Measurements from ENCODE around the gene EPN1. TPM values are rescaled to one million over a fixed set of nuclear protein-coding genes. Genes with fewer than 3 reads are reported as not detected.

The EPN1 gene
- total and polyA plus RNA-seq, 2 of the 13 experiments (the other 11 are each of a cell fraction or from before 2014, with no cell fraction given): 28.9 to 31.7 TPM

DNA sequence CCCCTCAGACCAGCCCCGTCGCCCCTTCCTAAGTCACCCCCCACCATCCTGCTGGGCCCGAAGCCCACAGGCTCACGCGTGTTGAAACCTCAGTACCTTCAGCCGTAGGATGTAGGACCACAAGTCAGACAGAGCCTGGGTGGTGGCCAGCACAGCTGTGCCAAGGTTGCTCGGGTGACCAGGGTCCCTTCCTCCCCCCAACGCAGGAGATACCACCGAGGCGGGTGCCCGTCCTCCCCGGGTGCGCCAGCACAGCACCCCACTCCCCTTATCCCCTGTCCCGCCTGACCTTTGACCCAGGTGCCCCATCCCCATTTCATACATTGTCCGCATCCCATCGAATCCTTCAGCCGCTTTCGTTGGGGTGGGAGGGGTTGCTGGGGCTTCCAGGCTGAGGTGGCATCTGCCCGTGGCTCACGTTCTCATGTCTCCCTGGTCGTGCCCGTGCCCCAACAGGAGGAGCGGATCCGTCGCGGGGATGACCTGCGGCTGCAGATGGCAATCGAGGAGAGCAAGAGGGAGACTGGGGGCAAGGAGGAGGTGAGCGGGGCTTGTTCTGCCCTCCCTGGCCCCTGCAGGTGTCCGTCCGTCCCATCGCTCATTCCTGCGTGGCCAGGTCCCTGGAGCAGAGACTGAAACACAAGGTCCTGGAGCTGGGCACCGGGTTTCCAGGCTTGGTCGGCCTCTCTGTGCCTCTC, 14.5 kb downstream of the EPN1 start (continued):
- TF ChIP-seq KAT8 (CRISPR knock-in tag; IDR thresholded peaks at IDR 0.05): no peak
- no peak for TF ChIP-seq HIVEP1 (CRISPR knock-in tag; IDR thresholded peaks at IDR 0.05)
- no peak for TF ChIP-seq FOXP4 (CRISPR knock-in tag; IDR thresholded peaks at IDR 0.05)
- no peak for TF ChIP-seq ZNF121 (CRISPR knock-in tag; IDR thresholded peaks at IDR 0.05)
- TF ChIP-seq SIN3A (IDR thresholded peaks at IDR 0.05; ENCODE audit: borderline replicate concordance, low read depth, low read length): no peak
- TF ChIP-seq RARA (CRISPR knock-in tag; IDR thresholded peaks at IDR 0.05): no peak
- TF ChIP-seq SALL2 (CRISPR knock-in tag; IDR thresholded peaks at IDR 0.05): no peak
- TF ChIP-seq SMAD3 (CRISPR knock-in tag; IDR thresholded peaks at IDR 0.05): no peak
- no peak for TF ChIP-seq CENPT (CRISPR knock-in tag; IDR thresholded peaks at IDR 0.05; ENCODE audit: low read depth)
- TF ChIP-seq TAF15 (IDR thresholded peaks at IDR 0.05; ENCODE audit: low read depth, low read length, poor library complexity, severe bottlenecking): no peak
- no peak for TF ChIP-seq ZSCAN29 (CRISPR knock-in tag; conservative IDR thresholded peaks at IDR 0.05)

DNA sequence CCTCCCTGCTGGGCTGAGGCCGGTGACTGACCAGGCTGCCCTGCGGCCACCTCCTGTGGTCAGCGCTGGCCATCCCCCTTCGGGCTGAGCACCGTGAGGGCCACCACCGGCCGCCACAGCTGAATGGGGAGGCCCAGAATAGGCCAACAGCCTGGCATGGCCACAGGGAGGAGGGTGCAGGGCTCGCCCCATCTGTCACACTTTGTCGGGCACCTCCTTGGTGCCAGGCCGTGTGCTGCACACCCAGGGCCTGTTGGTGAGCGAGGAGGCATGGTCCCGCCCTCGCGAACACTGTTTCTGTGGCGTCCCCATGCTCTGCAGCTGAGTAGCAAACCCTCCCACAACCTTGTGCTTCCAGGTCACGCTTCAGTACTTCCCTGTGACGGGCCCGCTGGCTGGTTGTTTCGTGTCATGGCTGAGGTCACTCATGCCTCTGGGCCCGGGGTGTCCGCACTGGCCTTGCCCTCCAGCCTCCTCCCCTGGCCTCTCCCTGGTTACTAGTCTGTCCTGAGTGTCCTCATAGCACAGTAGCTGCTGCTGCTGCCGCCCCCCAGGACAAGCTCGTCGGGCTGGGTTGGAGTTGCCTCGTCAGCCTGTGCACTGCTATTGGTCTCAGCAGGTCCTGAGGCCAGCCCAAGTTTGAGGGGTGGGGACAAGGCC, 15.2 kb downstream of the EPN1 start:
- in situ Hi-C loops (cut with HindIII; ENCODE audit: extremely low pct_ligation_motif_present, low pct_unique_long_range_greater_than_20kb): no loop called here
- peaks cover 23 to 65% of the 10 kb centered on the region in 2 experiments; a peak in 4 of 5 replicates for H3K36me3 ChIP-seq (replicated peaks in 1 of 2; ENCODE audit: control insufficient read depth in 1 of 2, insufficient read depth in 2 of 2, low read length in 2 of 2)
- no peak overlapping the region for H2AFZ ChIP-seq (ENCODE audit: low read length)
- ATAC-seq (no peak), DNase-seq (ENCODE audit: low spot score) (no peak), FAIRE-seq (no peak)
- H3K27ac ChIP-seq (ENCODE audit: extremely low read length, insufficient read depth, low read length): no peak overlapping the region
- no peak overlapping the region for H3K4me3 ChIP-seq (replicated peaks in 1 of 3; ENCODE audit: insufficient read depth in 1 of 3, low read depth in 2 of 3, low read length in 3 of 3)
- TF ChIP-seq, protein P1, sequence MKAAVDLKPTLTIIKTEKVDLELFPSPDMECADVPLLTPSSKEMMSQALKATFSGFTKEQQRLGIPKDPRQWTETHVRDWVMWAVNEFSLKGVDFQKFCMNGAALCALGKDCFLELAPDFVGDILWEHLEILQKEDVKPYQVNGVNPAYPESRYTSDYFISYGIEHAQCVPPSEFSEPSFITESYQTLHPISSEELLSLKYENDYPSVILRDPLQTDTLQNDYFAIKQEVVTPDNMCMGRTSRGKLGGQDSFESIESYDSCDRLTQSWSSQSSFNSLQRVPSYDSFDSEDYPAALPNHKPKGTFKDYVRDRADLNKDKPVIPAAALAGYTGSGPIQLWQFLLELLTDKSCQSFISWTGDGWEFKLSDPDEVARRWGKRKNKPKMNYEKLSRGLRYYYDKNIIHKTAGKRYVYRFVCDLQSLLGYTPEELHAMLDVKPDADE (CRISPR knock-in tag; IDR thresholded peaks at IDR 0.05): no peak
- TF ChIP-seq ZNF282 (IDR thresholded peaks at IDR 0.05; ENCODE audit: partially characterized antibody) (no peak), ZNF547 (CRISPR knock-in tag; IDR thresholded peaks at IDR 0.05) (no peak), HOXA5 (CRISPR knock-in tag; IDR thresholded peaks at IDR 0.05) (no peak), ZNF691 (CRISPR knock-in tag; IDR thresholded peaks at IDR 0.05; ENCODE audit: borderline replicate concordance, low read depth) (no peak), ZNF567 (CRISPR knock-in tag; IDR thresholded peaks at IDR 0.05; ENCODE audit: borderline replicate concordance) (no peak)
- ChIA-PET CTCF (ENCODE audit: low intra/inter-chr PET ratio, low total read pairs) (no interaction called here), POLR2A (no interaction called here)
- no peak overlapping the region for H3K9ac ChIP-seq (ENCODE audit: insufficient read depth, low read depth, low read length)
- peaks cover 12% of the 10 kb centered on the region for H3K79me2 ChIP-seq (ENCODE audit: insufficient read depth, low read length)
- 100% methylated on average over 10 of the region's 25 CpGs for WGBS (ENCODE audit: low lambda C conversion rate)
- no peaks in the 10 kb centered on the region for H3K27me3 ChIP-seq (ENCODE audit: control insufficient read depth in 1 of 2, insufficient read depth in 2 of 2, low read length in 2 of 2)
- H3K9me3 ChIP-seq (ENCODE audit: low read length): no peaks in the 10 kb centered on the region
- no TSS peak for BruUV-seq (replicated peaks)
- peaks cover 23% of the 10 kb centered on the region; the same call in 1 of the 2 replicates for H3K4me1 ChIP-seq (ENCODE audit: insufficient read depth, low read length)
- intact Hi-C loops (cut with micrococcal nuclease; ENCODE audit: unreplicated experiment): no loop called here
- H3K4me2 ChIP-seq (ENCODE audit: low read depth, low read length): no peak overlapping the region
- H4K20me1 ChIP-seq (ENCODE audit: insufficient read depth, low read length): no peaks in the 10 kb centered on the region
